BE2C (cell line): ENCODE measurements around the gene EML6.

ENCODE experiments used
- DNase-seq: peaks from one replicate; pipeline ENCODE4 v3.0.0-alpha.2; 2020
- H3K27me3 ChIP-seq: fragments of 250-450 bp; sonication (Bioruptor Pico); 2 replicates; pipeline ENCODE4 v1.5.1; 2020; ENCODE audit warnings: mild to moderate bottlenecking
- H3K36me3 ChIP-seq: fragments of 250-450 bp; sonication (Bioruptor Pico); 2 replicates; pipeline ENCODE4 v1.5.1; 2020; ENCODE audit warnings: mild to moderate bottlenecking
- H3K4me1 ChIP-seq: fragments of 250-450 bp; sonication (Bioruptor Pico); 2 replicates; pipeline ENCODE4 v1.5.1; 2020
- H3K4me3 ChIP-seq: 2 replicates; pipeline ENCODE4 v1.5.1; 2011; ENCODE audit warnings: low read depth, low read length
- H3K9me3 ChIP-seq: fragments of 250-450 bp; sonication (Bioruptor Pico); 2 replicates; pipeline ENCODE4 v1.5.1; 2020
- TF ChIP-seq, protein P1 (sequence below): IDR thresholded peaks from 2 replicates; pipeline ENCODE4 v1.5.1; 2012; ENCODE audit warnings: mild to moderate bottlenecking, low read depth, low read length

The EML6 gene

DNA sequence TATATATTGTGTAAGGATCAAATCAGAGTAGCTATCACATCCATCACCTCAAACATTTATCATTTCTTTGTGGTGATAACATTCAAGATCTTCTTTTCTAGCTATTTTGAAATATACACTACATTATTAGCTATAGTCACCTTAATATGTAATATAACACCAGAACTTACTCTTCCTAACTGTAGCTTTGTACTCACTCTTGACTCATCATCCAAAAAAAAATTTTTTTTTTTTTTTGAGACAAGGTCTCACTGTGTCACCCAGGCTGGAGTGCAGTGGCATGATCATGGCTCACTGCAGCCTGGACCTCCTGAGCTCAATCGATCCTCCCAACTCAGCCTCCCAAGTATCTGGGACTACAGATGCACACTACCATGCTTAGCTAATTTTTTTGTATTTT, 153.3 kb downstream of the EML6 start:
- TF ChIP-seq, protein P1, sequence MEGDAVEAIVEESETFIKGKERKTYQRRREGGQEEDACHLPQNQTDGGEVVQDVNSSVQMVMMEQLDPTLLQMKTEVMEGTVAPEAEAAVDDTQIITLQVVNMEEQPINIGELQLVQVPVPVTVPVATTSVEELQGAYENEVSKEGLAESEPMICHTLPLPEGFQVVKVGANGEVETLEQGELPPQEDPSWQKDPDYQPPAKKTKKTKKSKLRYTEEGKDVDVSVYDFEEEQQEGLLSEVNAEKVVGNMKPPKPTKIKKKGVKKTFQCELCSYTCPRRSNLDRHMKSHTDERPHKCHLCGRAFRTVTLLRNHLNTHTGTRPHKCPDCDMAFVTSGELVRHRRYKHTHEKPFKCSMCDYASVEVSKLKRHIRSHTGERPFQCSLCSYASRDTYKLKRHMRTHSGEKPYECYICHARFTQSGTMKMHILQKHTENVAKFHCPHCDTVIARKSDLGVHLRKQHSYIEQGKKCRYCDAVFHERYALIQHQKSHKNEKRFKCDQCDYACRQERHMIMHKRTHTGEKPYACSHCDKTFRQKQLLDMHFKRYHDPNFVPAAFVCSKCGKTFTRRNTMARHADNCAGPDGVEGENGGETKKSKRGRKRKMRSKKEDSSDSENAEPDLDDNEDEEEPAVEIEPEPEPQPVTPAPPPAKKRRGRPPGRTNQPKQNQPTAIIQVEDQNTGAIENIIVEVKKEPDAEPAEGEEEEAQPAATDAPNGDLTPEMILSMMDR = no peak
- no peaks in the 10 kb centered on the region for H3K4me1 ChIP-seq
- H3K9me3 ChIP-seq = no peaks in the 10 kb centered on the region
- H3K27me3 ChIP-seq = no peaks in the 10 kb centered on the region
- no peaks in the 10 kb centered on the region; the same call in 1 of the 2 replicates for H3K36me3 ChIP-seq
- no peak overlapping the region for H3K4me3 ChIP-seq
- DNase-seq = no peak

DNA sequence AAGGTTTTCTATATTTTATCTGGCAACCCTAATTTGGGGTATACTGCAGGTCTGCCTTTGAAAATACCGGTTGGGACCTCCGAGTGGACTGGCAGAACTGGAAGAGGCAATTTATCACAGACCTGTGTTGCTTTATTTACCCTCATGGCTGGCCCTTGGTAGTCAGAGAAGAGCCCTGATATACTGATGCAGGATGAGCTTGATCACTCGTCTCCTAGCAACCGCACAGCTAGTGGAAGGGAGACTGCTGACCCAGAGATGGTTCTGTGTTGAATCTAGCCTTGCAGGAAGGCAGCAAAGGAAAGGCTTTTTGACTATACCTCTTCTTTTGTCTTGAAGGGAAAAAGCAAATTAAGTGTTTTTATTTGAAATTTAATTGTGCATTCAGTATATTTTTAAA, 154.7 kb downstream of the EML6 start:
- DNase-seq = no peak
- Histone ChIP-seq H3K9me3 (no peaks in the 10 kb centered on the region), H3K36me3 (no peaks in the 10 kb centered on the region; the same call in 1 of the 2 replicates), H3K4me1 (no peaks in the 10 kb centered on the region), H3K4me3 (no peak overlapping the region), H3K27me3 (no peaks in the 10 kb centered on the region)
- TF ChIP-seq, protein P1 = no peak

DNA sequence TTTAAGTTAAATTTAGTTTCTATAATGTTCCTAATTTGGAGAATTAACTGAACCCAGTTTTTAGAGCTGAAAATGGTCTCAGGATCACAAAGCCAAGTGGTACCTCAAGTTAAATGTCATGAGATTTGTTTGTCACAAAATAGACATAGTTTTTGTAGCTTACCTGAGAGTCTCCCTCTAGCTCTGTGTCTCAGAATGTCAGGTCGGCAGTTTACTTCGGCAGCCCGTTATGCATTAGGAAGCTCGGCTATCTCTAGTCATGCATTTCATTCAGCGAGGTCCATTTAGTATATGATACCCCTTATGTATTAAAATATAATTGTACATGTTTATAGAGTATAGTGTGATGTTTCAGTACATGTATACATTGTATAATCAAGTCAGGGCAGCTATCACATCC, 155.6 kb downstream of the EML6 start:
- Histone ChIP-seq H3K9me3 (no peaks in the 10 kb centered on the region), H3K27me3 (no peaks in the 10 kb centered on the region), H3K4me1 (no peaks in the 10 kb centered on the region), H3K4me3 (no peak overlapping the region), H3K36me3 (no peaks in the 10 kb centered on the region; the same call in 1 of the 2 replicates)
- TF ChIP-seq, protein P1 = no peak
- DNase-seq = no peak

DNA sequence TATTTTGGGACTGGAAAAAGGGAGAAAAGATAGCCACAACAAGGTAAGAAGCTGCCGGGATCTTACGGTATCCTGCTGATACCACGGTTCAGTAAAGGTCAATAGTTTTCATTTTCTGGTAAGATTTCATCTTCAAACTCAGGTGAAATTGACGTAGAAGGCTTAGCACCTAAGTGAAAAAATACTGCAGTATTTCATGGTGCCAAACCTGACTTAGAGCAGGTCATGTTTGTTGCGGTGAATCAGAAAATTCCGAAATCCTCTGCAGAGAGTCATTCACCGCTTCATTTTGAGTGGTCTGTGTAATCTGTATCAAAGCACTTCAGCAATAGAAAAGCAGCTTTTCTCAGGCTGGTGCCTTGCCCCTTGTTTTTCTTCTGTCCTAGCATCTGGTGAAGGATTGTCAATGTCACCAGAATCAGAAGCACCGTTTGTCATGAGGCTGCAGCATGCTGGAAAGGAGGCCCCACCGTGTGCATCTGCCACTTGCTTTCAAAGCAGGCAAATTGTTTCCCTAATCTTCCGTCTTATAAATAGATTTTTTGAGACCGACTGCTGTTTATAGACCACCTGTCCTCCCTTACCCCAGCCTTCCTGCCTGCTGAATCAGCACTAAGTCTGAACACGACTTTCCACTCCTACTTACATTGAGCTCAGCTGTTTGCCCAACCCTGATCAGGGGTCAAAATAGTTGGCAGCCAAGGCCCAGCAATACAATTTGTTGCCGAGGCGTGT, 156.3 kb downstream of the EML6 start:
- H3K9me3 ChIP-seq = no peaks in the 10 kb centered on the region
- TF ChIP-seq, protein P1 = no peak
- H3K36me3 ChIP-seq = no peaks in the 10 kb centered on the region; the same call in 1 of the 2 replicates
- H3K27me3 ChIP-seq = no peaks in the 10 kb centered on the region
- H3K4me1 ChIP-seq = no peaks in the 10 kb centered on the region
- H3K4me3 ChIP-seq = no peak overlapping the region
- DNase-seq = no peak

DNA sequence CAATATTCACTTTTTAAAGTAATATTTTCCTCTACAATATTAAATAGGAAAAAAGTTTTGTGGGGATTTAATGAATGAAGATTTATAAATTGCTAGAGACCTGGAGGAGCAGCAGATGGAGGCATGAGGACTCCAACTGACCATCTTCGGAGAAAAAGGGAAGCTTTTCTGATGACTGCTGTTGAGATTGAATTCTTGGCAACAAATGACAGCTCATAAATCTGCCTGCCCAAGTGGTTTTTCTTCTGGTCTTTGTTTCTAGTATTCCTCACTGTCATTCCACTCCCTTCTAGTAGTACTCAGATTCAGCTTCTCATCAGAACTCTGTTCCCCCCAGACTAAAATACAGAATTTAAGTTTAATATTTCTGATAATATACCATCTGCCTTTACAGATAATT, 157.0 kb downstream of the EML6 start:
- H3K9me3 ChIP-seq = no peaks in the 10 kb centered on the region
- no peak overlapping the region for H3K4me3 ChIP-seq
- TF ChIP-seq, protein P1 = no peak
- DNase-seq = no peak
- no peaks in the 10 kb centered on the region for H3K4me1 ChIP-seq
- no peaks in the 10 kb centered on the region for H3K27me3 ChIP-seq
- no peaks in the 10 kb centered on the region; the same call in 1 of the 2 replicates for H3K36me3 ChIP-seq

DNA sequence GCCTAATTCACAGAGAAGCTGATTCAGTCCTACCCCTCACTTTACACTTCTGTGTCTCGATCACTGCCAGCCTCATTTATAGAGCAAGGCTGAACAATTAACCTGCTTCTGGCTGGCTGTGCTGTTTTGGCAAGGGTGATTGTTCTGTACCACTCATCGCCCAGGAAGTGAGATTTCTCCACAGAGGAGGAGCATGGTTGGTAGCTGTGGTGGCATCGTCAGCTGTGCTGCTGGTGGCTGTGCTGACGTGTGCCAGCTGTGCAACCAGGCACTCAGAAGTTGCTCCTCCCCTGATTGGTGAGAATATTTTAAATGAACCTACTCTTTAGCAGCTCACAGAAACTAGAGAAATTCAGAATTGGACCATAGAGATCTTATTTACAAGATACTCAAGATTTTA, 158.3 kb downstream of the EML6 start:
- no peak for DNase-seq
- no peaks in the 10 kb centered on the region for H3K4me1 ChIP-seq
- TF ChIP-seq, protein P1 = no peak
- H3K36me3 ChIP-seq = no peaks in the 10 kb centered on the region; the same call in 1 of the 2 replicates
- no peaks in the 10 kb centered on the region for H3K27me3 ChIP-seq
- no peak overlapping the region for H3K4me3 ChIP-seq
- no peaks in the 10 kb centered on the region for H3K9me3 ChIP-seq
